Neural cell (in vitro differentiated cells): ENCODE measurements around the gene PRKAG2. TPM values are rescaled to one million over a fixed set of nuclear protein-coding genes. Genes with fewer than 3 reads are reported as not detected.

Source experiments
- H2AFZ ChIP-seq: fragments of 200-600, 300-800 bp; sonication (generic), shearing (Covaris generic); 2 replicates; pipeline ENCODE4 v1.6.0; 2014; ENCODE audit warnings: low read depth, mild to moderate bottlenecking, antibody characterized with exemption, low read length, moderate library complexity
- H3F3A ChIP-seq: fragments of 200-600 bp; shearing (Covaris generic); 2 replicates; pipeline ENCODE4 v1.6.1; 2016; ENCODE audit warnings: mild to moderate bottlenecking, moderate library complexity, mixed read lengths, antibody characterized with exemption, low read length; ENCODE audit not compliant: insufficient read depth, poor library complexity, severe bottlenecking
- H3K27ac ChIP-seq: fragments of 200-600, 300-800 bp; sonication (generic), shearing (Covaris generic); 2 replicates; pipeline ENCODE4 v1.5.1; 2014; ENCODE audit warnings: mild to moderate bottlenecking, low read length, moderate library complexity
- H3K27me3 ChIP-seq: fragments of 300-800, 200-600 bp; sonication (generic), shearing (Covaris generic); 2 replicates; pipeline ENCODE4 v1.6.0; 2014; ENCODE audit warnings: mild to moderate bottlenecking, low read depth, low read length, moderate library complexity; ENCODE audit not compliant: insufficient read depth
- H3K36me3 ChIP-seq: fragments of 300-800, 200-600 bp; sonication (generic), shearing (Covaris generic); 2 replicates; pipeline ENCODE4 v1.5.1; 2014; ENCODE audit warnings: mild to moderate bottlenecking, antibody characterized with exemption, low read length, moderate library complexity; ENCODE audit not compliant: insufficient read depth
- H3K4me2 ChIP-seq: fragments of 300-800, 200-600 bp; sonication (generic), shearing (Covaris generic); 2 replicates; pipeline ENCODE4 v1.6.0; 2014; ENCODE audit warnings: mild to moderate bottlenecking, low read length
- H3K4me3 ChIP-seq: fragments of 300-800, 200-600 bp; sonication (generic), shearing (Covaris generic); 2 replicates; pipeline ENCODE4 v1.5.1; 2014; ENCODE audit warnings: mild to moderate bottlenecking, low read length, moderate library complexity
- H3K79me2 ChIP-seq: fragments of 200-600 bp; shearing (Covaris generic); replicated peaks from 2 replicates; pipeline ENCODE4 v1.6.0; 2014; ENCODE audit warnings: mild to moderate bottlenecking, low read length, moderate library complexity; ENCODE audit not compliant: insufficient read depth
- H3K9ac ChIP-seq: fragments of 300-800, 200-600 bp; sonication (generic), shearing (Covaris generic); 2 replicates; pipeline ENCODE4 v1.6.1; 2016; ENCODE audit warnings: mild to moderate bottlenecking, low read length, mixed read lengths
- H3K9me2 ChIP-seq: fragments of 200-600 bp; shearing (Covaris generic); 2 replicates; pipeline ENCODE4 v1.6.1; 2016; ENCODE audit warnings: mild to moderate bottlenecking, low read length, mixed read lengths; ENCODE audit not compliant: insufficient read depth
- H3K9me3 ChIP-seq: fragments of 200-600, 300-800 bp; sonication (generic), shearing (Covaris generic); 2 replicates; pipeline ENCODE4 v1.6.1; 2016; ENCODE audit warnings: mild to moderate bottlenecking, mixed run types, low read length, moderate library complexity, mixed read lengths
- H4K20me1 ChIP-seq: fragments of 200-600 bp; shearing (Covaris generic); 2 replicates; pipeline ENCODE4 v1.6.1; 2016; ENCODE audit warnings: mild to moderate bottlenecking, mixed run types; ENCODE audit not compliant: insufficient read depth
- EP300 ChIP-seq: fragments of 450-650 bp; conservative IDR thresholded peaks from 2 replicates; pipeline ENCODE4 v1.6.1; 2014; ENCODE audit warnings: antibody characterized with exemption, mild to moderate bottlenecking, moderate library complexity; ENCODE audit not compliant: poor library complexity, severe bottlenecking
- EZH2 ChIP-seq: fragments of 200-600, 300-800 bp; shearing (Covaris generic), sonication (generic); IDR thresholded peaks from 2 replicates; pipeline ENCODE4 v1.6.1; 2014; ENCODE audit warnings: antibody characterized with exemption, low read length, borderline replicate concordance, mild to moderate bottlenecking; ENCODE audit not compliant: insufficient read depth, poor library complexity, severe bottlenecking
- MXI1 ChIP-seq: fragments of 450-650 bp; conservative IDR thresholded peaks from 2 replicates; pipeline ENCODE4 v1.6.1; 2014; ENCODE audit warnings: antibody characterized with exemption, mild to moderate bottlenecking; ENCODE audit not compliant: poor library complexity, severe bottlenecking
- POLR2AphosphoS5 ChIP-seq: IDR thresholded peaks from 2 replicates; pipeline ENCODE4 v1.6.1; 2012
- RAD21 ChIP-seq: fragments of 450-650 bp; conservative IDR thresholded peaks from 2 replicates; pipeline ENCODE4 v1.6.1; 2014; ENCODE audit warnings: antibody characterized with exemption, mild to moderate bottlenecking, moderate library complexity
- SMC3 ChIP-seq: fragments of 450-650 bp; conservative IDR thresholded peaks from 2 replicates; pipeline ENCODE4 v1.6.1; 2014; ENCODE audit warnings: antibody characterized with exemption, mild to moderate bottlenecking, moderate library complexity; ENCODE audit not compliant: poor library complexity
- TAF1 ChIP-seq: IDR thresholded peaks from 2 replicates; pipeline ENCODE4 v1.6.1; 2012; ENCODE audit warnings: low read depth
- polyA plus RNA-seq: library from polyadenylated mRNA; depleted of rRNA; stranded (reverse); fragments of >200 nt; gene quantifications from 2 replicates; pipeline ENCODE4 v1.2.3, GENCODE V29; 2014
- TF ChIP-seq, protein P1 (sequence below): fragments of 450-650 bp; IDR thresholded peaks from 2 replicates; pipeline ENCODE4 v1.5.1; 2014; ENCODE audit warnings: antibody characterized with exemption, mild to moderate bottlenecking, moderate library complexity; ENCODE audit not compliant: poor library complexity, severe bottlenecking
- TF ChIP-seq, protein P2 (sequence below): IDR thresholded peaks from 2 replicates; pipeline ENCODE4 v1.6.1; 2012; ENCODE audit warnings: borderline replicate concordance

PRKAG2 gene
- polyA plus RNA-seq, 1 donor from 2014 or later: 22.9 TPM

DNA sequence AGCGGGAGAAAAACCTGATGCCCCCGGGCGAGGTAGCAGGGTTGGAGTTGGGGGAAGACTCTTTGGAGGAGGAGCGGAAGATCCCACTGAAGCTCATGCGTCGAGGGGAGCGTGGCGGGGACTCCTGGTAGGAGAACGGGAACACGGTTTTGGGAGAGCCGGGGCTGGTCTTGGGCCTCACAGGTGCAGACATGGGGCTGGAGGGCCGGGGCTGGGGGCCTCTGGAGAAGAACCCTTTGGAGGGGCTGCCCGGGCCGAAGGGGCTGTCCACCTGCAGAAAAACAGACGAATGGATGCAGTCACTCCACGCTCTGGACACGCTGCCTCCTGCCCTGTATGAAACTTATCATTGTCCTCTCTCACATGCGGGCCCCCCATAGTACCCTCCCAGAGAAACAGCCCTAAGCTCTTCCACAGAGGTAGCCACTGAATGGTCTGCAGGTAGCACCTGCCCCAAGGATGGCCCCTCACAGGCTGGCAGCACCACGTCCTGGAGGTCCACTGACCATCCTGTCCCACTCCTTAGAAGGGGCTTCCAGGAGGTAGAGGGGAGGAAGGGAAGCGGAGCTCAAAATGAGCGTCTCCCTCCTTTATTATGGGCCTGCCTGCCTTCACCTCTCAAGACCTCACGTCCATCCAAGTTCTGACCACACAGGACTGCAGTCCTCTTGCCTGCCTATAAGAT, 95.6 kb downstream of the PRKAG2 start:
- Histone ChIP-seq H4K20me1 (no peaks in the 10 kb centered on the region), H3K4me2 (no peak overlapping the region), H3K9ac (no peak overlapping the region), H3K4me3 (no peak overlapping the region), H3F3A (no peaks in the 10 kb centered on the region), H3K27me3 (peaks cover 8% of the 10 kb centered on the region), H2AFZ (no peak overlapping the region), H3K27ac (no peak overlapping the region), H3K9me3 (no peaks in the 10 kb centered on the region), H3K79me2 (no peaks in the 10 kb centered on the region), H3K9me2 (no peaks in the 10 kb centered on the region), H3K36me3 (no peaks in the 10 kb centered on the region)
- TF ChIP-seq SMC3: no peak
- no peak for TF ChIP-seq MXI1
- TF ChIP-seq, protein P1, sequence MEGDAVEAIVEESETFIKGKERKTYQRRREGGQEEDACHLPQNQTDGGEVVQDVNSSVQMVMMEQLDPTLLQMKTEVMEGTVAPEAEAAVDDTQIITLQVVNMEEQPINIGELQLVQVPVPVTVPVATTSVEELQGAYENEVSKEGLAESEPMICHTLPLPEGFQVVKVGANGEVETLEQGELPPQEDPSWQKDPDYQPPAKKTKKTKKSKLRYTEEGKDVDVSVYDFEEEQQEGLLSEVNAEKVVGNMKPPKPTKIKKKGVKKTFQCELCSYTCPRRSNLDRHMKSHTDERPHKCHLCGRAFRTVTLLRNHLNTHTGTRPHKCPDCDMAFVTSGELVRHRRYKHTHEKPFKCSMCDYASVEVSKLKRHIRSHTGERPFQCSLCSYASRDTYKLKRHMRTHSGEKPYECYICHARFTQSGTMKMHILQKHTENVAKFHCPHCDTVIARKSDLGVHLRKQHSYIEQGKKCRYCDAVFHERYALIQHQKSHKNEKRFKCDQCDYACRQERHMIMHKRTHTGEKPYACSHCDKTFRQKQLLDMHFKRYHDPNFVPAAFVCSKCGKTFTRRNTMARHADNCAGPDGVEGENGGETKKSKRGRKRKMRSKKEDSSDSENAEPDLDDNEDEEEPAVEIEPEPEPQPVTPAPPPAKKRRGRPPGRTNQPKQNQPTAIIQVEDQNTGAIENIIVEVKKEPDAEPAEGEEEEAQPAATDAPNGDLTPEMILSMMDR: no peak
- TF ChIP-seq, protein P2, sequence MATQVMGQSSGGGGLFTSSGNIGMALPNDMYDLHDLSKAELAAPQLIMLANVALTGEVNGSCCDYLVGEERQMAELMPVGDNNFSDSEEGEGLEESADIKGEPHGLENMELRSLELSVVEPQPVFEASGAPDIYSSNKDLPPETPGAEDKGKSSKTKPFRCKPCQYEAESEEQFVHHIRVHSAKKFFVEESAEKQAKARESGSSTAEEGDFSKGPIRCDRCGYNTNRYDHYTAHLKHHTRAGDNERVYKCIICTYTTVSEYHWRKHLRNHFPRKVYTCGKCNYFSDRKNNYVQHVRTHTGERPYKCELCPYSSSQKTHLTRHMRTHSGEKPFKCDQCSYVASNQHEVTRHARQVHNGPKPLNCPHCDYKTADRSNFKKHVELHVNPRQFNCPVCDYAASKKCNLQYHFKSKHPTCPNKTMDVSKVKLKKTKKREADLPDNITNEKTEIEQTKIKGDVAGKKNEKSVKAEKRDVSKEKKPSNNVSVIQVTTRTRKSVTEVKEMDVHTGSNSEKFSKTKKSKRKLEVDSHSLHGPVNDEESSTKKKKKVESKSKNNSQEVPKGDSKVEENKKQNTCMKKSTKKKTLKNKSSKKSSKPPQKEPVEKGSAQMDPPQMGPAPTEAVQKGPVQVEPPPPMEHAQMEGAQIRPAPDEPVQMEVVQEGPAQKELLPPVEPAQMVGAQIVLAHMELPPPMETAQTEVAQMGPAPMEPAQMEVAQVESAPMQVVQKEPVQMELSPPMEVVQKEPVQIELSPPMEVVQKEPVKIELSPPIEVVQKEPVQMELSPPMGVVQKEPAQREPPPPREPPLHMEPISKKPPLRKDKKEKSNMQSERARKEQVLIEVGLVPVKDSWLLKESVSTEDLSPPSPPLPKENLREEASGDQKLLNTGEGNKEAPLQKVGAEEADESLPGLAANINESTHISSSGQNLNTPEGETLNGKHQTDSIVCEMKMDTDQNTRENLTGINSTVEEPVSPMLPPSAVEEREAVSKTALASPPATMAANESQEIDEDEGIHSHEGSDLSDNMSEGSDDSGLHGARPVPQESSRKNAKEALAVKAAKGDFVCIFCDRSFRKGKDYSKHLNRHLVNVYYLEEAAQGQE: no peak
- TF ChIP-seq TAF1: no peak
- TF ChIP-seq EP300: no peak
- TF ChIP-seq EZH2: no peak
- no peak for TF ChIP-seq RAD21
- TF ChIP-seq POLR2AphosphoS5: no peak

DNA sequence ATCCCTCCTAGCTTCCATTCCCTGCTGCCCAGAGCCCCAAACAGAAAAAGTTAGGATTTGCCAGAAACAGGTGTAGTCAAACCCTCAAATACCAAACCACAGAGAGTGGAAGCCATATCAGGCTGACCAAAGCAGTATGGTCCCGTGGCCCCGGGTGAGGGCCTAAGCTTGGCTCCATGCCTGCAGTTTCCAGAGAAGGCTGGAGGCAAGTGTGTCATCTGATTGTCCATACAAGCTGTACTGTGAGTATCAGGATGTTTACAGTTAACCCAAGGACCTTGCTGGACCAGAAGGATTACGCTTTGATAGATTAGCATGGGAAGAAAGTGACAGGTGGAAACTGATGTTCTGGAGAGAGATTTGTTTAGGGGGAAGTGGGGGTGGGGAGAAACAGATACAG, 96.3 kb downstream of the PRKAG2 start:
- Histone ChIP-seq H3F3A (no peaks in the 10 kb centered on the region), H3K27ac (no peak overlapping the region), H3K36me3 (no peaks in the 10 kb centered on the region), H3K9me2 (no peaks in the 10 kb centered on the region), H3K4me3 (no peak overlapping the region), H3K79me2 (no peaks in the 10 kb centered on the region), H2AFZ (no peak overlapping the region), H3K9me3 (no peaks in the 10 kb centered on the region), H3K4me2 (no peak overlapping the region), H3K27me3 (peaks cover 8% of the 10 kb centered on the region), H4K20me1 (no peaks in the 10 kb centered on the region), H3K9ac (no peak overlapping the region)
- no peak for TF ChIP-seq POLR2AphosphoS5
- no peak for TF ChIP-seq MXI1
- TF ChIP-seq, protein P1: no peak
- no peak for TF ChIP-seq RAD21
- TF ChIP-seq SMC3: no peak
- TF ChIP-seq EZH2: no peak
- no peak for TF ChIP-seq TAF1
- no peak for TF ChIP-seq EP300
- TF ChIP-seq, protein P2: no peak
